ENCODE measurements around the gene PDLIM5. TPM values are rescaled to one million over a fixed set of nuclear protein-coding genes. Genes with fewer than 3 reads are reported as not detected.

Gene PDLIM5
- polyA plus RNA-seq, 1 donor (not counting 4 experiments of a cell fraction or from before 2014, with no cell fraction given), result 112 TPM

DNA sequence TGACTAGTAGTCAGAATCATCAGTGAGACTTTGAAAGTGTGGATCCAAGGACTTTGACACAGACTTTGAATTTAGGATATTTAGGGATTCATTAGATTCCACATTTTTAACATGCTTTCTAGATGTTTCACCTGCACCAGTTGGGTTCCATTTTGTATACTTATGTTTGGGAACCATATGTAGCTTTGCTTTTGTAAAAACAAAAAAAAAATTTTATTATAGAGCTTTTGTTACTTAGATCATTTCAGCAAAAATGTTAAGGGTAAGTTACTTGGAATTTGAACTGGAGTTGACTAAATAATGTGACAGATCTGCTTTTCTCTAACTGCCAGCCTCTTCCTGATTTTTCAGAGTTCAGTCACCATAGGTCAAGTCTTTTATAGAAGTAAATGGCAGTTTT is 14.6 kb downstream of the PDLIM5 start:
- Histone ChIP-seq H3K4me3 (ENCODE audit: control insufficient read depth in 2 of 3, extremely low read depth in 1 of 3, insufficient read depth in 2 of 3, low read depth in 1 of 3, low read length in 3 of 3) (no peak overlapping the region), H2AFZ (ENCODE audit: control insufficient read depth, low read length) (no peak overlapping the region), H3K79me2 (ENCODE audit: control insufficient read depth, insufficient read depth, low read length) (peaks cover 92% of the 10 kb centered on the region), H3K4me2 (ENCODE audit: control insufficient read depth, extremely low read depth, insufficient read depth, low read depth, low read length) (no peak overlapping the region), H3K27ac (ENCODE audit: control insufficient read depth, insufficient read depth, low read length) (no peak overlapping the region), H3K27me3 (ENCODE audit: control insufficient read depth, extremely low read depth, insufficient read depth, low read length) (no peaks in the 10 kb centered on the region), H3K4me1 (ENCODE audit: control insufficient read depth, extremely low read depth, insufficient read depth, low read length) (peaks cover 13% of the 10 kb centered on the region), H3K9ac (ENCODE audit: control insufficient read depth, extremely low read depth, insufficient read depth, low read length) (no peak overlapping the region), H4K20me1 (ENCODE audit: control insufficient read depth, extremely low read depth, insufficient read depth, low read length) (peaks cover 4% of the 10 kb centered on the region), H3K9me3 (ENCODE audit: control insufficient read depth, low read depth, low read length) (no peaks in the 10 kb centered on the region), H3K36me3 (ENCODE audit: control insufficient read depth in 2 of 2, extremely low read depth in 1 of 2, insufficient read depth in 2 of 2, low read length in 2 of 2) (peaks cover 0 to 5% of the 10 kb centered on the region in 2 experiments), H3K9me1 (ENCODE audit: control insufficient read depth, extremely low read depth, insufficient read depth, low read length) (no peaks in the 10 kb centered on the region)
- no peak for FAIRE-seq
- no peak for DNase-seq (ENCODE audit: low read depth, low spot score)
- dilution Hi-C loops (cut with MboI; ENCODE audit: extremely low pct_ligation_motif_present, low sequenced_read_pairs), result no loop called here
- no peak for TF ChIP-seq EZH2 (IDR thresholded peaks at IDR 0.05; ENCODE audit: low read length)
- TF ChIP-seq, protein P1, sequence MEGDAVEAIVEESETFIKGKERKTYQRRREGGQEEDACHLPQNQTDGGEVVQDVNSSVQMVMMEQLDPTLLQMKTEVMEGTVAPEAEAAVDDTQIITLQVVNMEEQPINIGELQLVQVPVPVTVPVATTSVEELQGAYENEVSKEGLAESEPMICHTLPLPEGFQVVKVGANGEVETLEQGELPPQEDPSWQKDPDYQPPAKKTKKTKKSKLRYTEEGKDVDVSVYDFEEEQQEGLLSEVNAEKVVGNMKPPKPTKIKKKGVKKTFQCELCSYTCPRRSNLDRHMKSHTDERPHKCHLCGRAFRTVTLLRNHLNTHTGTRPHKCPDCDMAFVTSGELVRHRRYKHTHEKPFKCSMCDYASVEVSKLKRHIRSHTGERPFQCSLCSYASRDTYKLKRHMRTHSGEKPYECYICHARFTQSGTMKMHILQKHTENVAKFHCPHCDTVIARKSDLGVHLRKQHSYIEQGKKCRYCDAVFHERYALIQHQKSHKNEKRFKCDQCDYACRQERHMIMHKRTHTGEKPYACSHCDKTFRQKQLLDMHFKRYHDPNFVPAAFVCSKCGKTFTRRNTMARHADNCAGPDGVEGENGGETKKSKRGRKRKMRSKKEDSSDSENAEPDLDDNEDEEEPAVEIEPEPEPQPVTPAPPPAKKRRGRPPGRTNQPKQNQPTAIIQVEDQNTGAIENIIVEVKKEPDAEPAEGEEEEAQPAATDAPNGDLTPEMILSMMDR (optimal IDR thresholded peaks at IDR 0.05 in 1 of 3, IDR thresholded peaks at IDR 0.05 in 1 of 3, conservative IDR thresholded peaks at IDR 0.05 in 1 of 3; ENCODE audit: extremely low read depth in 1 of 3, insufficient read depth in 2 of 3, low read length in 3 of 3), result no peak

DNA sequence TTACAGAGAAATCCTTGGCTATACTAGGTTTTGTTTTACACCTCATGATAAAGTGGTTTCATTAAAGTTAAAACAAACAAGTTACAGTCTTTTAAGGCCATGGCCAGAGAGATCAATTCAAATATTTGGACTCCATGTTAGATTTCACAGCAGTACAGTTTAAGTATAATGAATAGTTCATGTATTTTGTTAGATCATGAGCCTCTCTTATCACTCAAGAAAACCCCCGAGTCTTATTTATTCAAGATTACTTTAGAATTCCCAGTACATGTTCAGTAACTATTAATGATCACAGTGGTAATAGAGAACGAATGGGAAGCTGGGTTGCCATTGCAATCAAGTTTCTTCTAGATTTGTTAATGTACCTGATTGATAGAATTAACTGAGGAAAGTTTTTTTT is 15.2 kb downstream of the PDLIM5 start:
- Histone ChIP-seq H3K4me2 (ENCODE audit: control insufficient read depth, extremely low read depth, insufficient read depth, low read depth, low read length) (no peak overlapping the region), H3K4me1 (ENCODE audit: control insufficient read depth, extremely low read depth, insufficient read depth, low read length) (peaks cover 13% of the 10 kb centered on the region), H3K9me1 (ENCODE audit: control insufficient read depth, extremely low read depth, insufficient read depth, low read length) (no peaks in the 10 kb centered on the region), H3K36me3 (ENCODE audit: control insufficient read depth in 2 of 2, extremely low read depth in 1 of 2, insufficient read depth in 2 of 2, low read length in 2 of 2) (peaks cover 0 to 5% of the 10 kb centered on the region in 2 experiments), H3K27me3 (ENCODE audit: control insufficient read depth, extremely low read depth, insufficient read depth, low read length) (no peaks in the 10 kb centered on the region), H3K79me2 (ENCODE audit: control insufficient read depth, insufficient read depth, low read length) (peaks cover 90% of the 10 kb centered on the region), H2AFZ (ENCODE audit: control insufficient read depth, low read length) (no peak overlapping the region), H3K9me3 (ENCODE audit: control insufficient read depth, low read depth, low read length) (no peaks in the 10 kb centered on the region), H3K9ac (ENCODE audit: control insufficient read depth, extremely low read depth, insufficient read depth, low read length) (no peak overlapping the region), H4K20me1 (ENCODE audit: control insufficient read depth, extremely low read depth, insufficient read depth, low read length) (peaks cover 4% of the 10 kb centered on the region), H3K4me3 (ENCODE audit: control insufficient read depth in 2 of 3, extremely low read depth in 1 of 3, insufficient read depth in 2 of 3, low read depth in 1 of 3, low read length in 3 of 3) (no peak overlapping the region), H3K27ac (ENCODE audit: control insufficient read depth, insufficient read depth, low read length) (no peak overlapping the region)
- FAIRE-seq (no peak), DNase-seq (ENCODE audit: low read depth, low spot score) (no peak)
- TF ChIP-seq EZH2 (IDR thresholded peaks at IDR 0.05; ENCODE audit: low read length), result no peak
- TF ChIP-seq, protein P1 (optimal IDR thresholded peaks at IDR 0.05 in 1 of 3, IDR thresholded peaks at IDR 0.05 in 1 of 3, conservative IDR thresholded peaks at IDR 0.05 in 1 of 3; ENCODE audit: extremely low read depth in 1 of 3, insufficient read depth in 2 of 3, low read length in 3 of 3), result no peak
- dilution Hi-C loops (cut with MboI; ENCODE audit: extremely low pct_ligation_motif_present, low sequenced_read_pairs), result no loop called here
